HepG2 (cell line): ENCODE data around the gene SYNDIG1.

ENCODE experiments used
- ZFP36 ChIP-seq: fragments of 150-350 bp; IDR thresholded peaks from 2 replicates; pipeline ENCODE4 v1.6.1; 2018; ENCODE audit warnings: borderline replicate concordance, low read length, low read depth; ENCODE audit not compliant: partially characterized antibody
- TF ChIP-seq, protein P1 (sequence below): sonication (generic); formaldehyde crosslinking; IDR thresholded peaks from 2 replicates; pipeline ENCODE4 v1.4.0; 2020; ENCODE audit warnings: mild to moderate bottlenecking, missing genetic modification reagents
- TF ChIP-seq, protein P2 (sequence below), 2 experiments: IDR thresholded peaks; 2 replicates each; pipeline ENCODE4 v1.6.1; 2011 to 2012; ENCODE audit warnings: low read length in 2 of 2, borderline replicate concordance in 1 of 2, low read depth in 1 of 2, mild to moderate bottlenecking in 1 of 2, moderate library complexity in 1 of 2

DNA sequence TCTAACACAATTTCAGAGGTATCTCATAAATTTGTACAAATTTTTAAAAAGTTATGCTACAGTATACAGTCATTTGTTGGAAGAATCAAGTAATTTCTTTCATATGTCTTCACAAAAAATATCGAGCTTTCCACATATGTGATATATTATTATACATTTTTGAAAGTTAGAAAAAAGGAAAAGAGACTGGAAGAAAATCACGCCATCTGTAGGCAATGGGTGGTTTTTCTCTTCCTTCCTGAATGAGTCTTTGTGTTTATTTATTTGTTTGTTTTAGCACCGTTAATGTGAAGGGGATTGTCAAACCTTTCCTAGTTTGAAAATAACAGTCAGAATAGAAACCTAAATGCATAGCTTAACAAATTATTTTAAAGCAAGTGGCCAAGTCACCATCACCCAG is 130.6 kb downstream of the SYNDIG1 start:
- TF ChIP-seq ZFP36: no peak
- TF ChIP-seq, protein P1, sequence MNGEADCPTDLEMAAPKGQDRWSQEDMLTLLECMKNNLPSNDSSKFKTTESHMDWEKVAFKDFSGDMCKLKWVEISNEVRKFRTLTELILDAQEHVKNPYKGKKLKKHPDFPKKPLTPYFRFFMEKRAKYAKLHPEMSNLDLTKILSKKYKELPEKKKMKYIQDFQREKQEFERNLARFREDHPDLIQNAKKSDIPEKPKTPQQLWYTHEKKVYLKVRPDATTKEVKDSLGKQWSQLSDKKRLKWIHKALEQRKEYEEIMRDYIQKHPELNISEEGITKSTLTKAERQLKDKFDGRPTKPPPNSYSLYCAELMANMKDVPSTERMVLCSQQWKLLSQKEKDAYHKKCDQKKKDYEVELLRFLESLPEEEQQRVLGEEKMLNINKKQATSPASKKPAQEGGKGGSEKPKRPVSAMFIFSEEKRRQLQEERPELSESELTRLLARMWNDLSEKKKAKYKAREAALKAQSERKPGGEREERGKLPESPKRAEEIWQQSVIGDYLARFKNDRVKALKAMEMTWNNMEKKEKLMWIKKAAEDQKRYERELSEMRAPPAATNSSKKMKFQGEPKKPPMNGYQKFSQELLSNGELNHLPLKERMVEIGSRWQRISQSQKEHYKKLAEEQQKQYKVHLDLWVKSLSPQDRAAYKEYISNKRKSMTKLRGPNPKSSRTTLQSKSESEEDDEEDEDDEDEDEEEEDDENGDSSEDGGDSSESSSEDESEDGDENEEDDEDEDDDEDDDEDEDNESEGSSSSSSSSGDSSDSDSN: no peak
- TF ChIP-seq, protein P2, sequence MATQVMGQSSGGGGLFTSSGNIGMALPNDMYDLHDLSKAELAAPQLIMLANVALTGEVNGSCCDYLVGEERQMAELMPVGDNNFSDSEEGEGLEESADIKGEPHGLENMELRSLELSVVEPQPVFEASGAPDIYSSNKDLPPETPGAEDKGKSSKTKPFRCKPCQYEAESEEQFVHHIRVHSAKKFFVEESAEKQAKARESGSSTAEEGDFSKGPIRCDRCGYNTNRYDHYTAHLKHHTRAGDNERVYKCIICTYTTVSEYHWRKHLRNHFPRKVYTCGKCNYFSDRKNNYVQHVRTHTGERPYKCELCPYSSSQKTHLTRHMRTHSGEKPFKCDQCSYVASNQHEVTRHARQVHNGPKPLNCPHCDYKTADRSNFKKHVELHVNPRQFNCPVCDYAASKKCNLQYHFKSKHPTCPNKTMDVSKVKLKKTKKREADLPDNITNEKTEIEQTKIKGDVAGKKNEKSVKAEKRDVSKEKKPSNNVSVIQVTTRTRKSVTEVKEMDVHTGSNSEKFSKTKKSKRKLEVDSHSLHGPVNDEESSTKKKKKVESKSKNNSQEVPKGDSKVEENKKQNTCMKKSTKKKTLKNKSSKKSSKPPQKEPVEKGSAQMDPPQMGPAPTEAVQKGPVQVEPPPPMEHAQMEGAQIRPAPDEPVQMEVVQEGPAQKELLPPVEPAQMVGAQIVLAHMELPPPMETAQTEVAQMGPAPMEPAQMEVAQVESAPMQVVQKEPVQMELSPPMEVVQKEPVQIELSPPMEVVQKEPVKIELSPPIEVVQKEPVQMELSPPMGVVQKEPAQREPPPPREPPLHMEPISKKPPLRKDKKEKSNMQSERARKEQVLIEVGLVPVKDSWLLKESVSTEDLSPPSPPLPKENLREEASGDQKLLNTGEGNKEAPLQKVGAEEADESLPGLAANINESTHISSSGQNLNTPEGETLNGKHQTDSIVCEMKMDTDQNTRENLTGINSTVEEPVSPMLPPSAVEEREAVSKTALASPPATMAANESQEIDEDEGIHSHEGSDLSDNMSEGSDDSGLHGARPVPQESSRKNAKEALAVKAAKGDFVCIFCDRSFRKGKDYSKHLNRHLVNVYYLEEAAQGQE (IDR thresholded peaks at IDR 0.05; ENCODE audit: borderline replicate concordance in 1 of 2, low read depth in 1 of 2, low read length in 2 of 2): no peak
